Measurements from ENCODE around the gene OTOS. TPM values are rescaled to one million over a fixed set of nuclear protein-coding genes. Genes with fewer than 3 reads are reported as not detected.
A peak's percentile ranks its signal among the peaks of the same experiment; 100 is the strongest.

The OTOS gene
- polyA plus RNA-seq, 1 donor: not detected

- DNase-seq (ENCODE audit: low read depth): no peak
Measured at GRCh38 chr2:240136671-240137292, 3.7 kb downstream of the OTOS start.

GRCh38 chr2:240136013-240136670 lies 4.3 kb downstream of the OTOS start, which contains the start of gene COPS9:
COPS9 (minus strand) TSS chr2:240136305; CDS start chr2:240136284, 21 bp downstream.
- peak; percentile 29 for DNase-seq (ENCODE audit: low read depth)

- no peak for DNase-seq (ENCODE audit: low read depth)
Measured at GRCh38 chr2:240135706-240136012, 4.8 kb downstream of the OTOS start.

- no peak for DNase-seq (ENCODE audit: low read depth)
Measured at GRCh38 chr2:240134956-240135520, 5.4 kb downstream of the OTOS start.

GRCh38 chr2:240134466-240134865 lies 6.0 kb downstream of the OTOS start:
- no peak for DNase-seq (ENCODE audit: low read depth)

- DNase-seq (ENCODE audit: low read depth): no peak
Measured at GRCh38 chr2:240133401-240133800, 7.1 kb downstream of the OTOS start.

GRCh38 chr2:240132651-240132980 lies 7.8 kb downstream of the OTOS start:
- no peak for DNase-seq (ENCODE audit: low read depth)

- DNase-seq (ENCODE audit: low read depth): no peak
Measured at GRCh38 chr2:240131941-240132650, 8.4 kb downstream of the OTOS start.

- no peak for DNase-seq (ENCODE audit: low read depth)
Measured at GRCh38 chr2:240131296-240131695, 9.2 kb downstream of the OTOS start.

GRCh38 chr2:240130393-240131195 lies 9.9 kb downstream of the OTOS start:
- DNase-seq (ENCODE audit: low read depth): no peak

- no peak for DNase-seq (ENCODE audit: low read depth)
Measured at GRCh38 chr2:240129731-240130392, 10.6 kb downstream of the OTOS start.

- no peak for DNase-seq (ENCODE audit: low read depth)
Measured at GRCh38 chr2:240129311-240129710, 11.1 kb downstream of the OTOS start.

GRCh38 chr2:240128608-240129145 lies 11.8 kb downstream of the OTOS start:
- DNase-seq (ENCODE audit: low read depth): no peak

GRCh38 chr2:240127911-240128607 lies 12.4 kb downstream of the OTOS start:
- no peak for DNase-seq (ENCODE audit: low read depth)

- no peak for DNase-seq (ENCODE audit: low read depth)
Measured at GRCh38 chr2:240127191-240127750, 13.2 kb downstream of the OTOS start.

- no peak for DNase-seq (ENCODE audit: low read depth)
Measured at GRCh38 chr2:240126731-240127130, 13.7 kb downstream of the OTOS start.

- no peak for DNase-seq (ENCODE audit: low read depth)
Measured at GRCh38 chr2:240125742-240126141, 14.7 kb downstream of the OTOS start.

GRCh38 chr2:240124651-240125030 lies 15.8 kb downstream of the OTOS start:
- no peak for DNase-seq (ENCODE audit: low read depth)

GRCh38 chr2:240123821-240124650 lies 16.4 kb downstream of the OTOS start:
- no peak for DNase-seq (ENCODE audit: low read depth)
